Upper lobe of left lung (tissue), 6 donors: ENCODE data around the gene JMJD1C. TPM values are rescaled to one million over a fixed set of nuclear protein-coding genes. Genes with fewer than 3 reads are reported as not detected.

Source experiments
- ATAC-seq, 2 donors: fragments of 200-7000 bp; cut with Tn5 transposase; one replicate each; pipeline ENCODE4 v1.9.1; 2022; ENCODE audit warnings: mild to moderate bottlenecking in 2 of 2, moderate library complexity in 2 of 2; ENCODE audit not compliant: low FRiP score in 2 of 2
- DNase-seq, 2 donors: peaks; one replicate each; pipeline ENCODE4 v3.0.0-alpha.2; 2019 to 2020
- H3K27ac ChIP-seq, 4 donors: fragments of 200-600 bp; sonication (generic); one replicate each; pipeline ENCODE4 v1.5.1; 2016 to 2019
- H3K27me3 ChIP-seq, 4 donors: fragments of 200-600 bp; sonication (generic); one replicate each; pipeline ENCODE4 v1.5.1; 2017 to 2019
- H3K36me3 ChIP-seq, 4 donors: fragments of 200-600 bp; sonication (generic); one replicate each; pipeline ENCODE4 v1.5.1; 2016 to 2019
- H3K4me1 ChIP-seq, 4 donors: fragments of 200-600 bp; sonication (generic); one replicate each; pipeline ENCODE4 v1.5.1; 2018 to 2019
- H3K4me3 ChIP-seq, 4 donors: fragments of 200-600 bp; sonication (generic); one replicate each; pipeline ENCODE4 v1.5.1; 2017 to 2019; ENCODE audit warnings: mild to moderate bottlenecking in 2 of 4, moderate library complexity in 1 of 4
- H3K9me3 ChIP-seq, 4 donors: fragments of 200-600 bp; sonication (generic); one replicate each; pipeline ENCODE4 v1.5.1; 2018 to 2019
- EP300 ChIP-seq, 4 donors: sonication (generic); formaldehyde crosslinking; IDR thresholded peaks; one replicate each; pipeline ENCODE4 v1.5.1; 2017; ENCODE audit warnings: antibody characterized with exemption in 4 of 4, control low read depth in 2 of 4
- POLR2A ChIP-seq, 4 donors: fragments of 450-650 bp; IDR thresholded peaks; one replicate each; pipeline ENCODE4 v1.5.1; 2016 to 2017; ENCODE audit warnings: antibody characterized with exemption in 4 of 4, mild to moderate bottlenecking in 2 of 4
- POLR2AphosphoS5 ChIP-seq, 2 donors: sonication (generic); formaldehyde crosslinking; IDR thresholded peaks; one replicate each; pipeline ENCODE4 v1.5.1; 2017; ENCODE audit warnings: antibody characterized with exemption in 2 of 2
- WGBS, 2 donors: methylation state at CpG; one replicate each; pipeline ENCODE4 v1.1.5; 2017 to 2018; 5-methylcytosine and 5-hydroxymethylcytosine counted together
- total RNA-seq, 6 donors: library from RNA; depleted of rRNA in 4 of 6; stranded (reverse); fragments of >200 nt in 4 of 6; gene quantifications; one replicate each; pipeline versions ENCODE4 v1.1.0 to v1.2.1, GENCODE V29; 2016 to 2021
- TF ChIP-seq, protein P1 (sequence below), 6 experiments: fragments of 450-650 bp in 4 of 6; fragments of 200-600 bp in 2 of 6; sonication (generic) in 2 of 6; IDR thresholded peaks; one replicate each; pipeline ENCODE4 v1.5.1; 2016 to 2019; ENCODE audit warnings: antibody characterized with exemption in 6 of 6
- donor health status: DM: no; HTN: no; CAD: no; lungs with moderate emphysema.
- donor health status: DM: no; HTN: yes; CAD: no; lungs with severe emphysema.

The JMJD1C gene
- total RNA-seq, 6 donors from 2014 or later: 80.2 to 130 (median 94.2) TPM

DNA sequence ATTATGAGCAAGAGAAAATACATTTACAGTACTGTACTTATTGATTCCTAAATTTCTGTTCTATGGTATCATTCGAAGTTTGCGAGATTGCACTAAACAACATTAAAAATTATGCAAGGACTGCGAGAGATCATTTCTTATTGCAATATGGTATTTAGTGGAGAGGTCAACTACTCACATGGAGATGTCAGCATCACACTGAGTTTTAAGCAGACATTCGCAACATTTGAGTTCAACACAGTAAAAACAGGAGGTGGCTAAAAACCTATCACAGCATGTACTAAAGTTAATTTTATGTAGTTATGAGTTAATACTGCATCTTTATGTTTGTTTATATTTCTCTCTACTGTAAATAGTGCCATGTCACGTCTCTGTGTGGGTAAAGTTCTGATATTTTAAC lies 53.5 kb downstream of the JMJD1C start:
- no peaks in the 10 kb centered on the region for H3K36me3 ChIP-seq
- DNase-seq: no peak
- H3K4me3 ChIP-seq: no peak overlapping the region
- no peak for ATAC-seq
- H3K9me3 ChIP-seq: no peaks in the 10 kb centered on the region
- TF ChIP-seq POLR2A (IDR thresholded peaks at IDR 0.05): no peak
- no peaks in the 10 kb centered on the region for H3K27me3 ChIP-seq
- H3K27ac ChIP-seq: no peak overlapping the region
- H3K4me1 ChIP-seq: peaks cover 6 to 28% (median 10%) of the 10 kb centered on the region in 4 donors
- 86 to 94% methylated on average over 5 of the region's 5 CpGs for WGBS, 2 donors

DNA sequence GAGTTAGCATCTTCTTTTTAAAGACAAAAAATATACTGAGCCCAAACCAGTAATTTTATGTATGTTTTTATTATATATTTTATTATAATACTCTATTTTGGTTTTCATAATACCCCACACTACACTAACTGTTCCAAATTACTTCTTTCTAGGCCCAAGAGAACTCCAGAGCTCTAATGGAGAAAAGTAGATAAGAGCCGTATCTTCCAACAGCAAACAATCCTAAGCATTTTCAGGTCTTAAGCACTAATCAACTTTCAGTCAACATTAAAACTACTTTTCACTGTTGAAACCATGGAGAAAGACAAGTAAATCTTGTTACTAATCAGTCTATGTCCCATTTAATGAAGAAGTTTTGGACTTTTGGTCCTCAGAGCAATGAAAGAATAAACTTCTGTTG lies 55.1 kb downstream of the JMJD1C start:
- DNase-seq (no peak), ATAC-seq (no peak)
- Histone ChIP-seq H3K27ac (no peak overlapping the region), H3K4me3 (no peak overlapping the region), H3K4me1 (peaks cover 5 to 13% (median 9%) of the 10 kb centered on the region in 4 donors), H3K36me3 (no peaks in the 10 kb centered on the region), H3K27me3 (no peaks in the 10 kb centered on the region), H3K9me3 (no peaks in the 10 kb centered on the region)
- TF ChIP-seq EP300 (IDR thresholded peaks at IDR 0.05): no peak
- TF ChIP-seq, protein P1, sequence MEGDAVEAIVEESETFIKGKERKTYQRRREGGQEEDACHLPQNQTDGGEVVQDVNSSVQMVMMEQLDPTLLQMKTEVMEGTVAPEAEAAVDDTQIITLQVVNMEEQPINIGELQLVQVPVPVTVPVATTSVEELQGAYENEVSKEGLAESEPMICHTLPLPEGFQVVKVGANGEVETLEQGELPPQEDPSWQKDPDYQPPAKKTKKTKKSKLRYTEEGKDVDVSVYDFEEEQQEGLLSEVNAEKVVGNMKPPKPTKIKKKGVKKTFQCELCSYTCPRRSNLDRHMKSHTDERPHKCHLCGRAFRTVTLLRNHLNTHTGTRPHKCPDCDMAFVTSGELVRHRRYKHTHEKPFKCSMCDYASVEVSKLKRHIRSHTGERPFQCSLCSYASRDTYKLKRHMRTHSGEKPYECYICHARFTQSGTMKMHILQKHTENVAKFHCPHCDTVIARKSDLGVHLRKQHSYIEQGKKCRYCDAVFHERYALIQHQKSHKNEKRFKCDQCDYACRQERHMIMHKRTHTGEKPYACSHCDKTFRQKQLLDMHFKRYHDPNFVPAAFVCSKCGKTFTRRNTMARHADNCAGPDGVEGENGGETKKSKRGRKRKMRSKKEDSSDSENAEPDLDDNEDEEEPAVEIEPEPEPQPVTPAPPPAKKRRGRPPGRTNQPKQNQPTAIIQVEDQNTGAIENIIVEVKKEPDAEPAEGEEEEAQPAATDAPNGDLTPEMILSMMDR (IDR thresholded peaks at IDR 0.05): no peak
- TF ChIP-seq POLR2A (IDR thresholded peaks at IDR 0.05): no peak
- no peak for TF ChIP-seq POLR2AphosphoS5 (IDR thresholded peaks at IDR 0.05)
- WGBS, 2 donors: 76 to 82% methylated on average over 1 of the region's 1 CpG

DNA sequence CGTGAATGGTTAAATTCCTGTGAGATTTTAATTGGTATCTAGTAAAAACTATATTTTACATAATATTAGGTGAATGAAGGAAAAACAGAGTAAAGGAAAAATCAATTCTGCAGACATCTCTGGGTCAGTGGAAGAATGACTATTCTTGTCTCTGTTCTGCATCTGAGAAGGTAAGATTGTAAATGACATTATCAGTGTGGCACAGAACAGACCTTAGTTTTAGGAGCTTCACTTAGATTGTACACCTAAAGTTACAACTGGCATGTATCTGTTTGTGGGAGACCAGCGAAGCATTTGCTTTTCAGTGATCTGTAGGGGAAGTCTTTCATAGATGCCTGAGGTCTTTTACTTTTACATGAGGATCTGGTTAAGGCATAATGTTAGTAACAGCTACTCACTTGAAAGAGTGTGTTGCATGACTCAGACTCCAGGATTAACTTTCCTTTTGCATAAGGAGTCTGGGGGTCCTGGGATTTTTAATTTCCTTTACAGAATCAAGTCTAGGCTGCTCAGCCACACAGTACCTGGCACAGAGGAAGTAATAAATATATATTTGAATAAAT lies 56.2 kb downstream of the JMJD1C start:
- Histone ChIP-seq H3K36me3 (no peaks in the 10 kb centered on the region), H3K27ac (no peak overlapping the region)
- 91 to 94% methylated on average over 2 of the region's 2 CpGs for WGBS, 2 donors

DNA sequence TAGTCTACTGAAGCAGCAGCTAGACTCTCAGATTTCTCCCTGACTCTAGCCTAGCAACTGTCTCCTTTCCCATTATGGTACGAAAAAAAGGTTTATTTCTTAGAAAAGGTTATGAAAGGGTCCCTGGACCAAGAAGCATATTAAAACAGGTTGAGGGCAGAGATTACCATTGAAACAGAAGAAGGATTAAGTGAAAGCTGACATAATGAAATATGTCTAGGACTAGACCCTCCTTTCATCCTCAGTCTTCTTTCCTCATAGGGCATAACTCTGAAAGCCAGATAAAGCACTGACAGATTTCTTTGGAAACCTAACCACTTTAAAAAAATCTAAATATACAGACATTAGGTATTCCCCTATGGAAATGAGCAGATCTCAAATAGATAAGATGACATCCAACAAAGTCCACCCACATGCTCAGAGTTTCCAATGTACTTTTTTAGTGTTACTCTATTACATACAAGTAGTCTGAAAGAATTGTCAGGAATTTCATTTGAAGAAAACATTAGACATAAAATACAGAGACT lies 58.6 kb downstream of the JMJD1C start:
- H3K27me3 ChIP-seq: no peaks in the 10 kb centered on the region
- WGBS, 2 donors: 93 to 97% methylated on average over 1 of the region's 1 CpG
- ATAC-seq: no peak

More for the DNA sequence above, 56.2 kb downstream of the JMJD1C start:
- Histone ChIP-seq H3K27me3 (no peaks in the 10 kb centered on the region), H3K4me3 (no peak overlapping the region), H3K4me1 (peaks cover 0 to 9% (median 7%) of the 10 kb centered on the region in 4 donors), H3K9me3 (no peaks in the 10 kb centered on the region)
- no peak for TF ChIP-seq POLR2A (IDR thresholded peaks at IDR 0.05)
- ATAC-seq (no peak), DNase-seq (no peak)

DNA sequence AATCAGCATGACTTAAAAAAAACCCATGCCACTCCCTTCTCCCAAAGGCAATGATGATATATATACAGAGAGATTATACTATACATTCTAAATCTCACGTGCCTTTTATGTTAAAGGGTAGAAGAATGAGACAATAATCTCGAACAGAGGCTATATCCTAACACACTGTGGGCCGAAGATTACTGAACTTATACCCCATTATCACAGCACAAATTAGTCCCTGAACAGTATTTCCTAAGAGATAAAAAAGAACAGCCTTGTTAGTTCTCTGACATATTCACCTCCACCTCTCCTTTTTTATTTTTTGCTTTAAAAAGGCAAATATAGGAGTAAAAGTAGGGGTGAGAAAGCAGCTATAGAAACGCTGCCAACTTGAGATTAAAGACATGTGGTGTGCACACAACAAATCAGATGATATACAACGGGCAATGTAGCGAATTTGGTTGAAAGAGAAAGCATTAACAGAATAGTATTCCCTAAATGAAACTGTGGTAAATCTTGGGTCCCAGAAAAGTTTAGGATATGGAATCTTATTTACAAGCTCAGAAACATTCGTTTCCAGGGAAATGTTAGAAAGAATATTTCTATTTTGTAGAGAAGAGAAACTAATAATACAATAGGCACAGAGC lies 69.5 kb downstream of the JMJD1C start:
- WGBS, 2 donors: 77 to 81% methylated on average over 7 of the region's 7 CpGs
- TF ChIP-seq EP300 (IDR thresholded peaks at IDR 0.05) (no peak), POLR2AphosphoS5 (IDR thresholded peaks at IDR 0.05) (no peak), POLR2A (IDR thresholded peaks at IDR 0.05) (no peak)
- TF ChIP-seq, protein P1 (IDR thresholded peaks at IDR 0.05): no peak
- no peaks in the 10 kb centered on the region for H3K36me3 ChIP-seq
- no peak overlapping the region for H3K27ac ChIP-seq
- H3K9me3 ChIP-seq: no peaks in the 10 kb centered on the region
- H3K4me1 ChIP-seq: no peaks in the 10 kb centered on the region
- ATAC-seq (no peak), DNase-seq (no peak)
- no peak overlapping the region for H3K4me3 ChIP-seq
- H3K27me3 ChIP-seq: no peaks in the 10 kb centered on the region

More for the DNA sequence above, 58.6 kb downstream of the JMJD1C start:
- H3K27ac ChIP-seq: no peak overlapping the region
- DNase-seq: no peak
- TF ChIP-seq, protein P1 (IDR thresholded peaks at IDR 0.05): no peak
- TF ChIP-seq EP300 (IDR thresholded peaks at IDR 0.05) (no peak), POLR2AphosphoS5 (IDR thresholded peaks at IDR 0.05) (no peak), POLR2A (IDR thresholded peaks at IDR 0.05) (no peak)
- H3K4me3 ChIP-seq: no peak overlapping the region
- H3K9me3 ChIP-seq: no peaks in the 10 kb centered on the region
- peaks cover 0 to 8% (median 6%) of the 10 kb centered on the region in 4 donors for H3K4me1 ChIP-seq
- H3K36me3 ChIP-seq: no peaks in the 10 kb centered on the region
